Left lung (tissue), 10 donors: ENCODE data around the gene CLIC3. TPM values are rescaled to one million over a fixed set of nuclear protein-coding genes. Genes with fewer than 3 reads are reported as not detected.

Source experiments
- ATAC-seq: fragments of 200-7000 bp; cut with Tn5 transposase; one replicate; pipeline ENCODE4 v1.9.1; 2020; ENCODE audit warnings: moderate library complexity
- DNase-seq, 4 donors: peaks; one replicate each; pipeline ENCODE4 v3.0.0-alpha.2; 2013 to 2020
- H3K27ac ChIP-seq, 2 donors: fragments of 200-600 bp; sonication (generic) in 1 of 2; one replicate each; pipeline versions ENCODE4 v1.5.0 to v1.8.0; 2020 to 2021
- H3K27me3 ChIP-seq, 2 donors: fragments of 200-600 bp; sonication (generic) in 1 of 2; one replicate each; pipeline versions ENCODE4 v1.5.0 to v1.8.0; 2020 to 2021
- H3K36me3 ChIP-seq, 2 donors: fragments of 200-600 bp; sonication (generic) in 1 of 2; one replicate each; pipeline versions ENCODE4 v1.5.0 to v1.8.0; 2020 to 2021
- H3K4me1 ChIP-seq, 2 donors: fragments of 200-600 bp; one replicate each; pipeline ENCODE4 v1.8.0; 2021
- H3K4me3 ChIP-seq, 2 donors: fragments of 200-600 bp; sonication (generic) in 1 of 2; one replicate each; pipeline versions ENCODE4 v1.5.0 to v1.8.0; 2020 to 2021; ENCODE audit warnings: mild to moderate bottlenecking in 1 of 2
- H3K9me3 ChIP-seq, 2 donors: fragments of 200-600 bp; sonication (generic) in 1 of 2; one replicate each; pipeline versions ENCODE4 v1.5.0 to v1.8.0; 2020 to 2021
- CTCF ChIP-seq, 2 donors: fragments of 200-600 bp; sonication (generic) in 1 of 2; IDR thresholded peaks; one replicate each; pipeline versions ENCODE4 v1.5.0 to v1.8.0; 2021; ENCODE audit warnings: antibody characterized with exemption in 2 of 2
- intact Hi-C, 2 donors: fragments of 100-400 bp; cut with DNase I; formaldehyde crosslinking; loops; one replicate each; pipeline versions ENCODE4 v1.11.2 to v1.14.2; 2022
- polyA plus RNA-seq, 6 donors: library from polyadenylated mRNA; unstranded; fragments of 120-200 nt; gene quantifications; one replicate each; pipeline ENCODE4 v1.2.1, GENCODE V29; 2013; ENCODE audit not compliant: insufficient read length in 6 of 6
- total RNA-seq, 2 donors: library from RNA; stranded (reverse); fragmentation: NEBNext Ultra II Directional; extraction: Animal tissue kit (Norgen Biotek cat#: 25700); gene quantifications; one replicate each; pipeline ENCODE4 v1.2.1, GENCODE V29; 2021
- donor health status: DM: no; HTN: yes; CAD: no.
- donor health status: DM: no; HTN: no; CAD: no.

The CLIC3 gene
- total and polyA plus RNA-seq, 8 donors: 30.7 to 85.4 (median 42.3) TPM

- no peak overlapping the region for H3K27ac ChIP-seq
- TF ChIP-seq CTCF (IDR thresholded peaks at IDR 0.05): no peak
- H3K27me3 ChIP-seq: no peaks in the 10 kb centered on the region
- DNase-seq (no peak), ATAC-seq (no peak)
- no peak overlapping the region for H3K4me3 ChIP-seq
- peaks cover 0 to 10% of the 10 kb centered on the region in 2 donors for H3K4me1 ChIP-seq
- H3K9me3 ChIP-seq: no peaks in the 10 kb centered on the region
- intact Hi-C loops: no loop called here
- H3K36me3 ChIP-seq: no peaks in the 10 kb centered on the region
These were observed 37.2 kb downstream of the CLIC3 start for GRCh38 chr9:136958898-136959850.

DNA sequence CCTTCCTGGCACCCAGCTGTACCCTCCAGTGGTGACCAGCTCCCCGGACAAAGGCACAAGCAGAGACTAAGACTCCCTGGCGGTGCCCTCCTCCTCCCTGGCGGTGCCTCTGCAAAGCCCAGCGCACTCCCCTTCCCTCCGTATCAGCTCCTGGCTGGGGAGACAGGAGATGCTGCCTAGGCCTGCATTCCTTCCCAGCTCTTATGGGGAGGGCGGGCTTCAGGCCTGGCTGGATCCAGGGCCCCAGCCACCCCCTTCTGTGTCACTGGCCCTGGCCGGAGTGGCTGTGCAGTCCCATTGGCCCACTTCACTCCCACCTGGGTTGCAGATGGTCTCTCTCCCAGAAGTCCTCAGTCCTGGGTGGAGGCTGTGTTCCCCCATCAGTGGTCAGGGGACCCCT lies 37.9 kb downstream of the CLIC3 start:
- TF ChIP-seq CTCF (IDR thresholded peaks at IDR 0.05): no peak
- DNase-seq: no peak

DNA sequence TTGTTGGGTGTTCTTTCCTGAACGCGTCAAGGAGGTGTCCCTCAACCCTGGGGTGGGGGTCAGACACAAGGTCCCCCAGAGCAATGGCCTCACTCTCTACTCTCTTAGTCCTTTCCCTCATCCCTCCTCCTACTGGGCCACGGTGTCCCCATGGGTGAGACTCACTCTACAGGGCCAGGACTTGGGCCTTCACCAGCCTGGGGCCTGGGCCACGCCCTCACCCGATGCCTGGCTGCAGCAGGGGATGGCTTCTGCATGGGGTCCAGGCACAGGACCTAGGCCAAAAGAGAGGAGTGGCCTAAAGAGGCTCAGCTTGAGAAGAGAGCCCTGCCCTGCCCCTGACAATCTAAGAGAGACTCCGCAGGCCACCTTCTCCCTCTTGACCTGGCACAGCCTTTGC lies 38.5 kb downstream of the CLIC3 start:
- TF ChIP-seq CTCF (IDR thresholded peaks at IDR 0.05): no peak

More for the DNA sequence above, 37.9 kb downstream of the CLIC3 start:
- no peak for ATAC-seq
- H3K27ac ChIP-seq: no peak overlapping the region
- H3K36me3 ChIP-seq: no peaks in the 10 kb centered on the region
- no peaks in the 10 kb centered on the region for H3K27me3 ChIP-seq
- no peaks in the 10 kb centered on the region for H3K9me3 ChIP-seq
- intact Hi-C loops: no loop called here
- no peak overlapping the region for H3K4me3 ChIP-seq
- peaks cover 0 to 7% of the 10 kb centered on the region in 2 donors for H3K4me1 ChIP-seq

DNA sequence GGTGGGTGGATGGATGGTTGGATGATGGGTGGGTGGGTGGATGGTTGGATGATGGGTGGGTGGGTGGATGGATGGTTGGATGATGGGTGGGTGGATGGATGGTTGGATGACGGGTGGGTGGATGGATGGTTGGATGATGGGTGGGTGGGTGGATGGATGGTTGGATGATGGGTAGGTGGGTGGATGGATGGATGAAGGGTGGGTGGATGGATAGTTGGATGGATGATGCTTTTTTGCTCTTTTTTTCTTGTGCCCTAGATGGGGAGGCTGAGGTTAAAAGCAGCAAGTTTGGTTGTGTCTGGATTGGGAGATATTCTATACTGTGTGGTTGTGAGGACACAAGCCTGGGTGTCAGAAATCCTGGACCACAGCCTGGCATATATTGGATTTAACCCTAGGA lies 38.9 kb downstream of the CLIC3 start:
- Histone ChIP-seq H3K27me3 (no peaks in the 10 kb centered on the region), H3K4me3 (no peak overlapping the region), H3K27ac (no peak overlapping the region), H3K9me3 (no peaks in the 10 kb centered on the region), H3K4me1 (peaks cover 0 to 7% of the 10 kb centered on the region in 2 donors), H3K36me3 (no peaks in the 10 kb centered on the region)
- DNase-seq (no peak), ATAC-seq (no peak)
- TF ChIP-seq CTCF (IDR thresholded peaks at IDR 0.05): no peak
- intact Hi-C loops: no loop called here

More for the DNA sequence above, 38.5 kb downstream of the CLIC3 start:
- H3K27ac ChIP-seq: no peak overlapping the region
- H3K27me3 ChIP-seq: no peaks in the 10 kb centered on the region
- intact Hi-C loops: no loop called here
- H3K36me3 ChIP-seq: no peaks in the 10 kb centered on the region
- no peaks in the 10 kb centered on the region for H3K9me3 ChIP-seq
- H3K4me3 ChIP-seq: no peak overlapping the region
- peak in 1 of 4 donors; percentile 53 for DNase-seq
- H3K4me1 ChIP-seq: peaks cover 0 to 7% of the 10 kb centered on the region in 2 donors
- ATAC-seq: no peak

- ATAC-seq (no peak), DNase-seq (no peak)
- no peak for TF ChIP-seq CTCF (IDR thresholded peaks at IDR 0.05)
- Histone ChIP-seq H3K36me3 (no peaks in the 10 kb centered on the region), H3K27me3 (no peaks in the 10 kb centered on the region), H3K4me1 (peaks cover 0 to 7% of the 10 kb centered on the region in 2 donors), H3K9me3 (no peaks in the 10 kb centered on the region), H3K27ac (no peak overlapping the region), H3K4me3 (no peak overlapping the region)
- intact Hi-C loops: no loop called here
These were observed 39.8 kb downstream of the CLIC3 start for GRCh38 chr9:136956604-136957003.
